ENCODE results near the gene GOLM1. TPM values are rescaled to one million over a fixed set of nuclear protein-coding genes. Genes with fewer than 3 reads are reported as not detected.

The GOLM1 gene
- polyA plus RNA-seq, 1 donor = 124 TPM

DNA sequence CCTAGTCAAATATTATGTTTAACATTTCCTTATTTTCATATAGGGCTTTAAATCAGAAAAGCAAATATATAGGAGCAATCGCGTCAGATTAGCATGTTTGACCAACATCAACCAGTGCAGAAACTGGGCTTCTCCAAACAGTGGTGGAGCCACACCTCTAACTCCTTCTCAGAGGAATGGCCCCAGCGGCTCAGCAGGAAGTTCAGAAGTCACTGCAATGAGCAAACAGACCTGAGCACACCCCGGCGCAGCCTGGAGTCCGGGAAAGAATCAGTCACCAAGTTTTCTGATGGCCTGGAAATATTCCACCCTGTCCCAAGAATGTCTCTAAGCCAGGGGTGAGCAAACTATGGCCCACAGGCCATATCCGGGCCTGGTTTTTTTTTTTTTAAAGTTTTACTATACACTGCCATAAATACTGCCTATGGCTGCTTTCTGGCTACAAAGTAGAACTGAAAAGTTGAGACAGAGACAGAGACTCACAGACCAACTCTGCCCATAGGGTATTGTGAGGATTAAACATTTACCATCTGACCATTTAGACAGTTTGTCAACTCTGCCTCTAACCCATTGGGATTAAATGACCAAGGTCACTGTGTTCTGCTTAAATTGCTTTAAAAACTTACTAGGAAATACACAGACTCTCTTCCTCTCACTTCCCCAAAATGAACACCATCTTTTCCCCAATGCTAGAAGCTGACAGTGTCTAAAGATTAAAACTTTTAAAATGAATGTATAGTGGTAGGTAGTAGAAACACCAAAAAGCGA is 5.4 kb downstream of the GOLM1 start:
- DNase-seq = peak; percentile 85 to 93
- no CpG with 5 or more reads among the region's 8 CpGs for WGBS (ENCODE audit: insufficient coverage, low lambda C conversion rate)
- H3K4me1 ChIP-seq (ENCODE audit: control insufficient read depth, insufficient read depth, low read length) = peaks cover 37% of the 10 kb centered on the region
- no peaks in the 10 kb centered on the region for H3K36me3 ChIP-seq (ENCODE audit: control insufficient read depth, insufficient read depth, low read length)
- no peak overlapping the region for H3K4me3 ChIP-seq (ENCODE audit: low read length)
- no peaks in the 10 kb centered on the region for H3K27me3 ChIP-seq (ENCODE audit: control insufficient read depth, insufficient read depth, low read length)
- H3K27ac ChIP-seq (ENCODE audit: low read length) = peak overlapping the region; percentile 74
- H3K9me3 ChIP-seq (ENCODE audit: control insufficient read depth, low read depth, low read length) = peaks cover 3% of the 10 kb centered on the region

DNA sequence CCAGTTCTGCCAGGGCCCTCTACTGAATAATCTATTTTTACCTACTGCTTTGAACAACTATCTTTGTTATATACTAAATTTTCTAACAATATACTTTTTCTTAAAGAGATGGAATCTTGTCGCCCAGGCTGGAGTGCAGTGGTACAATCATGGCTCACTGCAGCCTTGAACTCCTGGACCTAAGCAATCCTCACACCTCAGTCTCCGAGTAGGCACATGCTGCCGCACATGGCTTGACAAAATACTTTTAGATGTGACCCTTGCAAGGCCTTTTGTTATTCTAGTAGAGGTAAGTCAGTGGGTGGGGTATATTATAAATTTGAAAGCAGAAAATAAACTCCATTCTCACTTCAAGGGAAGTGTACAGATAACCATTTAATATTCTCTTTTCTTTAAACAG is 7.9 kb downstream of the GOLM1 start:
- Histone ChIP-seq H3K4me3 (ENCODE audit: low read length) (no peak overlapping the region), H3K36me3 (ENCODE audit: control insufficient read depth, insufficient read depth, low read length) (no peaks in the 10 kb centered on the region), H3K27ac (ENCODE audit: low read length) (no peak overlapping the region), H3K27me3 (ENCODE audit: control insufficient read depth, insufficient read depth, low read length) (no peaks in the 10 kb centered on the region), H3K4me1 (ENCODE audit: control insufficient read depth, insufficient read depth, low read length) (peaks cover 24% of the 10 kb centered on the region), H3K9me3 (ENCODE audit: control insufficient read depth, low read depth, low read length) (peaks cover 3% of the 10 kb centered on the region)
- DNase-seq = no peak
- WGBS (ENCODE audit: insufficient coverage, low lambda C conversion rate) = no CpG with 5 or more reads among the region's 3 CpGs

DNA sequence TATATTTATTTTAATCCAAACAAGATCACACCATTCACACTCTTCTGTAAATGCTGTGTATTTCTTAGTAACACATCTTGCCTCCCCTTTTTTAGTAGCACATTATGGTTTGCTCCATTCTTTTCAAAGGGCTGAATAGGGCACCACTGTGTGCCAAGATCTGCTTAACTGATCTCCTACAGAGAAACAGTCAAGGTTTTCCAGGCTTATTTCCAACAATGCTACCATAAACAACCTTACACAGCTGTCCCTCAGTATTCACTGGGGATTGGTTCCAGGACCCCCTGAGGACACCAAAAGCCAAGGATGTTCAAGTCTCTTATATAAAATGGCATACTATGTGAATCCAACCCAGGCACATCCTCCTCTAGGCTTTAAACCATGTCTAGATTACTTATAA is 16.5 kb downstream of the GOLM1 start:
- no peaks in the 10 kb centered on the region for H3K4me1 ChIP-seq (ENCODE audit: control insufficient read depth, insufficient read depth, low read length)
- H3K36me3 ChIP-seq (ENCODE audit: control insufficient read depth, insufficient read depth, low read length) = peaks cover 14% of the 10 kb centered on the region
- H3K27me3 ChIP-seq (ENCODE audit: control insufficient read depth, insufficient read depth, low read length) = no peaks in the 10 kb centered on the region
- no peak overlapping the region for H3K27ac ChIP-seq (ENCODE audit: low read length)
- DNase-seq = no peak
- H3K9me3 ChIP-seq (ENCODE audit: control insufficient read depth, low read depth, low read length) = no peaks in the 10 kb centered on the region
- H3K4me3 ChIP-seq (ENCODE audit: low read length) = no peak overlapping the region

DNA sequence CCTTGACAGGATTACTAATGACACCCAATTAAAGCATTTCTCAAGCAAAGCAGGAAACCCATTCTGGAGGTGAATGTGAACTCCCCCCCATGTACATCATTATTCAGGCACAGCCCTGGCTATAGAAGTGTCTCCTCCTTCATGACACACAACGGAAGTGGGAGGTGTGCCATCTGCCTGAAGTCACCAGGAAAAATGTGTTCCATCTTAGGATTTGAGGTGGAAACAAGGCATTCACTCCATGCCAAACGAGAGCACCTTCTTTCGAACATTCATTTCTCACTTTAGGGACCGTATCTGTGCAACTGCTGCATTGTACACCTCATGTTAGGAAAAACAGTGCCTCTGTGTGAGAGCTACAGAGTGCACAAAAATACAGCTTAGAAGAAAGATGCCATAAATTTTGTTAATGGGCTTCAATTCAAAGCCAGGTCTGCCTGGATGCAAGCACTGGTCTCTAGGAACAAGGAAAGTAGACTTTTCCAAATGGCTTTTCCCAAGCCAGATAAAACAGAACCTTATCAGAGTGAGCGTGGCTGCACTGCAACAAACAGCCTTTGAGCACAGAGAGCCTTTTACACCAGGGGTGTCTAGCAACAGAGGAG is 19.4 kb downstream of the GOLM1 start:
- Histone ChIP-seq H3K9me3 (ENCODE audit: control insufficient read depth, low read depth, low read length) (no peaks in the 10 kb centered on the region), H3K36me3 (ENCODE audit: control insufficient read depth, insufficient read depth, low read length) (peaks cover 29% of the 10 kb centered on the region), H3K4me3 (ENCODE audit: low read length) (no peak overlapping the region), H3K27ac (ENCODE audit: low read length) (no peak overlapping the region), H3K4me1 (ENCODE audit: control insufficient read depth, insufficient read depth, low read length) (no peaks in the 10 kb centered on the region), H3K27me3 (ENCODE audit: control insufficient read depth, insufficient read depth, low read length) (no peaks in the 10 kb centered on the region)
- no peak for DNase-seq
- WGBS (ENCODE audit: insufficient coverage, low lambda C conversion rate) = 80% methylated on average over 2 of the region's 5 CpGs

DNA sequence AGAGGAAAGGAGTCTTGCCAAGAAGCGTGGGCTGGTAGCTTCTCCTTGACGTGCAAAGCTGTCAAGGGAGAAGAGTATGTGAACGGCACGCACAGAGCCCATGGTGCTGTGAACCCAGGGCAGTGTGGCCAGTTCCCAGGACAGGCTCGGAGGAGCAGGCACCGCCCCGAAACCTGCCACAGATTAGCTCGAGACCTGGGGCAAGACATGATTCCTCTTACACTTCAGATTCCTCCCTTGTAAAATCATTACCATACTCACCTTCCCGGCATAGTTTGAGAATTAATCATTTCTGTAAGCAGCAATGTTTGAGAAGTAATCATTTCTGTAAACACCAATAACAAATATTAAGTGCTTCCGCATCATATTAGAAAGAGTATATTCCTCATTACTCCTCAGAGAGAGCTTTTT is 19.9 kb downstream of the GOLM1 start:
- H3K9me3 ChIP-seq (ENCODE audit: control insufficient read depth, low read depth, low read length) = peaks cover 2% of the 10 kb centered on the region
- no peak overlapping the region for H3K4me3 ChIP-seq (ENCODE audit: low read length)
- no peaks in the 10 kb centered on the region for H3K27me3 ChIP-seq (ENCODE audit: control insufficient read depth, insufficient read depth, low read length)
- no peak for DNase-seq
- WGBS (ENCODE audit: insufficient coverage, low lambda C conversion rate) = 100% methylated on average over 1 of the region's 10 CpGs
- no peak overlapping the region for H3K27ac ChIP-seq (ENCODE audit: low read length)
- H3K36me3 ChIP-seq (ENCODE audit: control insufficient read depth, insufficient read depth, low read length) = peaks cover 34% of the 10 kb centered on the region
- no peaks in the 10 kb centered on the region for H3K4me1 ChIP-seq (ENCODE audit: control insufficient read depth, insufficient read depth, low read length)

DNA sequence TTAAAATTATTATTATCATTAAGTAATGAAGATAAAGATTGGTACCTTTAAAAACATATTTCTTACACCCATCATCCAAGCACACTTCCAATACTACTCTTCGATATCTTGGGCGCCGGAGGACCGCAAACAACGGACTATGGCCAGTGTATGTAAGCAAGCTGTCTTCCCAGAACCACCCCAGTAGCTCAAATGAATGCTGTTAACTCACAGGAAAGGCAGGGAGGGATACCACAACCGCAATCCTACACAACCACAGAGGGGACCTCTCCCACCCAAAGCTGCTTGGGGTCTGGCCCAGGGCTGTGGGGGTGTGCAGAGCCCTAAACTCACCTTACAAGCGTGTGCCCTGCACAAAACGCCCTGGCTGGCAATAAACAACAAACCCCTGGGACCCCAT is 20.6 kb downstream of the GOLM1 start:
- H3K9me3 ChIP-seq (ENCODE audit: control insufficient read depth, low read depth, low read length) = peaks cover 4% of the 10 kb centered on the region
- H3K27me3 ChIP-seq (ENCODE audit: control insufficient read depth, insufficient read depth, low read length) = no peaks in the 10 kb centered on the region
- H3K36me3 ChIP-seq (ENCODE audit: control insufficient read depth, insufficient read depth, low read length) = peaks cover 36% of the 10 kb centered on the region
- no peak for DNase-seq
- H3K4me1 ChIP-seq (ENCODE audit: control insufficient read depth, insufficient read depth, low read length) = no peaks in the 10 kb centered on the region
- no peak overlapping the region for H3K27ac ChIP-seq (ENCODE audit: low read length)
- WGBS (ENCODE audit: insufficient coverage, low lambda C conversion rate) = 100% methylated on average over 1 of the region's 8 CpGs
- no peak overlapping the region for H3K4me3 ChIP-seq (ENCODE audit: low read length)

DNA sequence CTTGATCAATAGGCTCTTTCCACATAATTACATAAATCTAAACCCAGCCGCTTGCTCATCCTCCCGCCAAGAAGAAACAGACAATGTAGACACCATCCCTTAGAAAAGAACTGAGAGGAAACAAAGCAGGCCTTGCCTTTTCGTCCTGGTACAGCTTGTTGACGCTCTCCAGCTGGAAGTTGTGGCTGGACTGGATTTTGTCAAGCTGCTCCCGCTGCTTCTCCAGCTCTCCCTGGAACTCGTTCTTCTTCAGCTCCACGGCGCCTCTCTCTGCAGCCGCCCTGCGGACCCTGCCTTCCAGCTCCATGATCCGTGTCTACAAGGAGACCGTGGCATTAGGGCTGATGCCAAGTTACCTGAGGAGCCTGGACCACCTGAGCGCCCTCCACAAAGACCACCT is 22.1 kb downstream of the GOLM1 start:
- no peak overlapping the region for H3K4me3 ChIP-seq (ENCODE audit: low read length)
- peaks cover 4% of the 10 kb centered on the region for H3K9me3 ChIP-seq (ENCODE audit: control insufficient read depth, low read depth, low read length)
- peaks cover 43% of the 10 kb centered on the region for H3K36me3 ChIP-seq (ENCODE audit: control insufficient read depth, insufficient read depth, low read length)
- no peaks in the 10 kb centered on the region for H3K4me1 ChIP-seq (ENCODE audit: control insufficient read depth, insufficient read depth, low read length)
- H3K27ac ChIP-seq (ENCODE audit: low read length) = no peak overlapping the region
- 100% methylated on average over 1 of the region's 13 CpGs for WGBS (ENCODE audit: insufficient coverage, low lambda C conversion rate)
- no peaks in the 10 kb centered on the region for H3K27me3 ChIP-seq (ENCODE audit: control insufficient read depth, insufficient read depth, low read length)
- peak in 1 of 2 donors; percentile 25 for DNase-seq

DNA sequence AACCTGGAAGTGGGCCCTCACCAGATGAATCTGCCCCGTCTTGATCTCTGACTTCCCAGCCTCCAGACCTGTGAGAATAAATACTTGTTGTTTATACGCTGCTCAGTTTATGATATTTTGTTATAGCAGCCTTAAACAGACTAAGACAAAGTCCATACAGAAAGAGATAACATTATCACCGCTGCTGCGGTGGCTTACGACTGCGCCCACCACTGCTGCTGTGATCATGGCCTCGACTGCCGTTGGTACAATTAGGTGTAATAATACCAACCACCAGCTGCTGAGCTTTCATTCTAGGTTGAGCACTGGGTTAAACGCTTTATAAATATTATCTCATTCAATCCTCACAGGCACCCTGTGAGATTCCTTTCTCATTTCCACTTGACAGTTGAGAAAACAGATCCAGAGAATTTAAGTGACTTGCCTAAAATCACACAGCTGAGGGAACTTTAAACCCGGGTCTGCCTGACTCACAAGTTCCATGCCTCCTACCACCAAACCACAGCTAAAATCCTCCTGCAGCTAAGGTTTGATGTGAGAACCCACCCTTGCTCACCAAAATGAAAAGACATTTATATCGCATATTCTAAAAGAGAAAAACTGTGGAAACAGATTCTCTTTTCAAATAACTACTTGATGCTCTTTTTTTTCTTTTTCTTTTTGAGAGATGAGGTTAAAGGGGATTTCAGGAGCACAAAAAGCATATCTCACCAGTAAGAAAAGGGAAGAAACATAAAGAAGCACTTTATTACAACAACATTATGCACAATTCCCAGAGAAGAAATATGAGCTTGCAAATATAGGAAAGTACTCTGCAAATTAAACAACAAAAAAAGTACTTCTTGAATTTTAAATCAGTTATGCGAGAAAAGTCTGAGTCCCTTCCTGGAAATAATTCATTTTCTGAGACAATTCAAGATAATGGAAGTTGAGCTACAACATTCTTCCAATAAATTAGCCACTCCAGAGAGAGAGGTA is 23.9 kb downstream of the GOLM1 start:
- Histone ChIP-seq H3K27me3 (ENCODE audit: control insufficient read depth, insufficient read depth, low read length) (no peaks in the 10 kb centered on the region), H3K36me3 (ENCODE audit: control insufficient read depth, insufficient read depth, low read length) (peaks cover 45% of the 10 kb centered on the region), H3K9me3 (ENCODE audit: control insufficient read depth, low read depth, low read length) (peaks cover 4% of the 10 kb centered on the region), H3K27ac (ENCODE audit: low read length) (no peak overlapping the region), H3K4me1 (ENCODE audit: control insufficient read depth, insufficient read depth, low read length) (no peaks in the 10 kb centered on the region), H3K4me3 (ENCODE audit: low read length) (no peak overlapping the region)
- DNase-seq = peak in 1 of 2 donors; percentile 30
- WGBS (ENCODE audit: insufficient coverage, low lambda C conversion rate) = 55% methylated on average over 4 of the region's 12 CpGs

DNA sequence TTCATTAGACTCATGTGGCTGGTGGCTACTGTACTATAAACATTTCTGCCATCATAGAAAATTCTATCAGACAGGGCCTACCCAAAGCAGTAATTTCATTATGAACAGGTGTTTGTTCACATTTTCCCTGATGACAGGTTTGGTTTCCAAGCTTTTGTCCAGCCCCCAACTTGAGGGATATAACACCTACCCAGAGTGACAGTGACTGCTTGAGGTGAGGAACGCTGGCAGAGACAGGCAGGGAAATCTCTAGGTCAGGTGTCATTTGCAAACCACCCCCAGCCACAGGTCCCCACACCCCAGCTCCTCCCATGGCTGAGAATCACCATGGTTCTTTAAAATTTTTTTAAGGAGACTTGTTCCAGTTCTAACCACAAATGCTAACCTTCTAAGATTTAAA is 25.5 kb downstream of the GOLM1 start:
- Histone ChIP-seq H3K4me1 (ENCODE audit: control insufficient read depth, insufficient read depth, low read length) (no peaks in the 10 kb centered on the region), H3K36me3 (ENCODE audit: control insufficient read depth, insufficient read depth, low read length) (peaks cover 40% of the 10 kb centered on the region), H3K4me3 (ENCODE audit: low read length) (no peak overlapping the region), H3K27ac (ENCODE audit: low read length) (no peak overlapping the region), H3K27me3 (ENCODE audit: control insufficient read depth, insufficient read depth, low read length) (no peaks in the 10 kb centered on the region), H3K9me3 (ENCODE audit: control insufficient read depth, low read depth, low read length) (peaks cover 4% of the 10 kb centered on the region)
- WGBS (ENCODE audit: insufficient coverage, low lambda C conversion rate) = no CpG with 5 or more reads among the region's 1 CpG
- DNase-seq = no peak

DNA sequence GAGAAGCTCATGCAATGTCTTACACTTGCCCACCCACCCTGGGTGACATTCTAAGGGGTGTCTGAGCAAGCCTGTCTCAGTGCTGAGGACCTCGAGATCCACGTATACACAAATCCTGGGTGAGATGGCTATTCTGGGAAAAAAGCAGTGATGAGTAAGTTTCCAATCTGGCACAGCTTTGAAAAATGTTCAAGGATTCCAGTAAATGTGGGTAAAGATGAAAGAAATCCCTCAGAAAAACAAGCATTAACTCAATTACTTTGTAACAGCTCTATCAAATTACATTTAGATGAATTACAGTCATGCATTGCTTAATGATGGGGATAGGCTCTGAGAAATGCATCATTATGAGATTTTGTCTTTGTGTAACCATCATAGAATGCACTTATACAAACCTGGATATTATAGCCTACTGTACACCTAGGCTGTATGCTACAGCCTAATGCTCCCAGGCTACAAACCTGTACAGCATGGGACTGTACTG is 26.9 kb downstream of the GOLM1 start:
- no peak overlapping the region for H3K27ac ChIP-seq (ENCODE audit: low read length)
- H3K36me3 ChIP-seq (ENCODE audit: control insufficient read depth, insufficient read depth, low read length) = peaks cover 29% of the 10 kb centered on the region
- H3K4me1 ChIP-seq (ENCODE audit: control insufficient read depth, insufficient read depth, low read length) = no peaks in the 10 kb centered on the region
- no peak overlapping the region for H3K4me3 ChIP-seq (ENCODE audit: low read length)
- no peak for DNase-seq
- H3K27me3 ChIP-seq (ENCODE audit: control insufficient read depth, insufficient read depth, low read length) = no peaks in the 10 kb centered on the region
- H3K9me3 ChIP-seq (ENCODE audit: control insufficient read depth, low read depth, low read length) = peaks cover 4% of the 10 kb centered on the region
- WGBS (ENCODE audit: insufficient coverage, low lambda C conversion rate) = no CpG with 5 or more reads among the region's 2 CpGs
